ENCODE measurements around the gene P3H1.
A peak's percentile ranks its signal among the peaks of the same experiment; 100 is the strongest.
"Not testable (repeated sequence)": the region's sequence is repeated elsewhere in the genome, so short reads cannot be mapped to it uniquely, and the experiment has no call there.

Gene P3H1

DNA sequence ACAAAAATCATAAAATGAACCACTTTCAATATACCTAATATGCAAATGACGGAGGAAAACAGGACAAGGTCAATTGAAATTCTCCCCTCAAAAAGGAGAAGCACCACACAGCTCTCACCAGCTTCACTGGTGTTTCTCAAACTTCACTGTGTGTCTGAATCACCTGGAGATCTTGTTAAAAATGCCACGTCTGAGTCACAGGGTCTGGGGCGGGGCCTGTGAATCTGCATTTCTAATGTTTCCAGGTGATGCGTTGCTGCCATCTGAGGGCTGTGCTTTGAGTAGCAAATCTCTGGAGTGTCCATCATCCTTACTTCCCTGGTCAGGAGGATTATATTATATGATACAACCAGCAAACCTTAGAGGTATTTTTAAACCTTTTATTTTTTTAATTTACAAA lies 35.8 kb downstream of the P3H1 start:
- peak; percentile 4 for TF ChIP-seq CTCF (IDR thresholded peaks at IDR 0.05; ENCODE audit: insufficient read depth, low read length, poor library complexity, severe bottlenecking)
- no peak for DNase-seq (ENCODE audit: extremely low read depth, insufficient read length)
- no peaks in the 10 kb centered on the region for H3K27me3 ChIP-seq (replicated peaks; ENCODE audit: control insufficient read depth, insufficient read depth, low read length)
- no peaks in the 10 kb centered on the region for H3K36me3 ChIP-seq (ENCODE audit: control insufficient read depth, insufficient read depth, low read length)
- H3K4me3 ChIP-seq (replicated peaks; ENCODE audit: low read depth, low read length), result no peak overlapping the region

- TF ChIP-seq CTCF (IDR thresholded peaks at IDR 0.05; ENCODE audit: insufficient read depth, low read length, poor library complexity, severe bottlenecking), result no peak
- H3K4me3 ChIP-seq (replicated peaks; ENCODE audit: low read depth, low read length), result no peak overlapping the region
- no peaks in the 10 kb centered on the region for H3K36me3 ChIP-seq (ENCODE audit: control insufficient read depth, insufficient read depth, low read length)
- H3K27me3 ChIP-seq (replicated peaks; ENCODE audit: control insufficient read depth, insufficient read depth, low read length), result no peaks in the 10 kb centered on the region
- no peak for DNase-seq (ENCODE audit: extremely low read depth, insufficient read length)
Observed at GRCh38 chr1:42730002-42730401, 36.8 kb downstream of the P3H1 start.

GRCh38 chr1:42725820-42726219 lies 41.0 kb downstream of the P3H1 start:
- not testable (repeated sequence) for DNase-seq (ENCODE audit: extremely low read depth, insufficient read length); H3K4me3 ChIP-seq (replicated peaks; ENCODE audit: low read depth, low read length); H3K36me3 ChIP-seq (ENCODE audit: control insufficient read depth, insufficient read depth, low read length); H3K27me3 ChIP-seq (replicated peaks; ENCODE audit: control insufficient read depth, insufficient read depth, low read length)

DNA sequence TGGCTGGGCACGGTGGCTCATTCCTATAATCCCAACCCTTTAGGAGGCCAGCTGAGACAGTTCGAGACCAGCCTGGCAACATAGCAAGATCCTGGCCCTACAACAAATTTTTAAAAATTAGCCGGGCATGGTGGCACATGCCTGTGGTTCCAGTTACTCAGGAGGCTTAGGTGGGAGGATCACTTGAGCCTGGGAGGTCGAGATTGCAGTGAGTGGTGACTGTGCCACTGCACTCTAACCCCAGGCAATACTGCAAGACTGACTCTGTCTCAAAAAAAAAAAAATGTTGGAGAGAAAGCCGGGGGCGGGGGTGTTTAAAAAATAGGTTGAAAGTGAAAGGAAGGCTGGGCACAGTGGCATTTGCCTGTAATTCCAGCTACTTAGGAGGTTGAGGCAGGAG lies 43.3 kb downstream of the P3H1 start:
- H3K36me3 ChIP-seq (ENCODE audit: control insufficient read depth, insufficient read depth, low read length), result no peaks in the 10 kb centered on the region
- no peak overlapping the region for H3K4me3 ChIP-seq (replicated peaks; ENCODE audit: low read depth, low read length)
- H3K27me3 ChIP-seq (replicated peaks; ENCODE audit: control insufficient read depth, insufficient read depth, low read length), result no peaks in the 10 kb centered on the region
- DNase-seq (ENCODE audit: extremely low read depth, insufficient read length), result no peak
- TF ChIP-seq CTCF (IDR thresholded peaks at IDR 0.05; ENCODE audit: insufficient read depth, low read length, poor library complexity, severe bottlenecking), result no peak

DNA sequence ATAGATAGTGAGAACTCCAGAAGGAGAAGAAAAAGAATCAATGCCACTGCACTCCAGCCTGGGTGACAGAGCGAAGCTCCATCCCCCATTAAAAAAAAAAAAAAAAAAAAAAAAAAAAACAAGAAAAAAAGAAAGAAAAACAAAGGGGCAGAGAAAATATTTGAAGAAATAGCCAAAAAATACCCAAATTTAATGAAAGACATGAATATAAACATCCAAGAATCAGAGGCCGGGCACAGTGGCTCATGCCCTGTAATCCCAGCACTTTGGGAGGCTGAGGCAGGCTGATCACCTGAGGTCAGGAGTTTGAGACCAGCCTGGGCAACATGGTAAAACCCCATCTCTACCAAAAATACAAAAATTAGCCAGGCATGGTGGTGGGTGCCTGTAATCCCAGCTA lies 44.4 kb downstream of the P3H1 start:
- not testable (repeated sequence) for H3K36me3 ChIP-seq (ENCODE audit: control insufficient read depth, insufficient read depth, low read length); H3K4me3 ChIP-seq (replicated peaks; ENCODE audit: low read depth, low read length); H3K27me3 ChIP-seq (replicated peaks; ENCODE audit: control insufficient read depth, insufficient read depth, low read length); DNase-seq (ENCODE audit: extremely low read depth, insufficient read length)

- H3K36me3 ChIP-seq (ENCODE audit: control insufficient read depth, insufficient read depth, low read length), result peaks cover 1% of the 10 kb centered on the region; the same call in 1 of the 2 replicates
- no peak overlapping the region for H3K4me3 ChIP-seq (replicated peaks; ENCODE audit: low read depth, low read length)
- H3K27me3 ChIP-seq (replicated peaks; ENCODE audit: control insufficient read depth, insufficient read depth, low read length), result no peaks in the 10 kb centered on the region
- no peak for DNase-seq (ENCODE audit: extremely low read depth, insufficient read length)
- no peak for TF ChIP-seq CTCF (IDR thresholded peaks at IDR 0.05; ENCODE audit: insufficient read depth, low read length, poor library complexity, severe bottlenecking)
Observed at GRCh38 chr1:42721926-42722325, 44.9 kb downstream of the P3H1 start.

DNA sequence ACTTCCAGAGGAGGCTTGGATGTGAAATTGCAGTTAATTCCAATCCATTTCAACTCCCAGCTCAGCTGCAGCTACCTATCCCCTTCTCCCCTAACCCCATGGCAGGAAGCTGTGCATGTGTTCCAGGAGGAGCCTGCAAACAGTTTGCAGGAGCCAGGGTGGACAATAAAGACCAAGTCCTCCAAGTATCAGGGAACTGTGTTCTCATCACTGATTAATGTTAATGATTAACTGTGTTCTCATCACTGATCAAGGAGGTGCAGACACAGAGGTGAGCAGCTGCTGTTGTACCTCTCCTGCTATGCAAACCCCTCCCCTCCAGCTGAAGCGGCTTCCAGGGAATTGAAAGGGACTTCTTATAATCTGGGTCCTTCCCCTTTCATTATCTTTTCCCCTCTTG lies 46.0 kb downstream of the P3H1 start:
- Histone ChIP-seq H3K27me3 (replicated peaks; ENCODE audit: control insufficient read depth, insufficient read depth, low read length) (no peaks in the 10 kb centered on the region), H3K36me3 (ENCODE audit: control insufficient read depth, insufficient read depth, low read length) (peaks cover 1% of the 10 kb centered on the region; the same call in 1 of the 2 replicates), H3K4me3 (replicated peaks; ENCODE audit: low read depth, low read length) (no peak overlapping the region)
- TF ChIP-seq CTCF (IDR thresholded peaks at IDR 0.05; ENCODE audit: insufficient read depth, low read length, poor library complexity, severe bottlenecking), result no peak
- DNase-seq (ENCODE audit: extremely low read depth, insufficient read length), result no peak

DNA sequence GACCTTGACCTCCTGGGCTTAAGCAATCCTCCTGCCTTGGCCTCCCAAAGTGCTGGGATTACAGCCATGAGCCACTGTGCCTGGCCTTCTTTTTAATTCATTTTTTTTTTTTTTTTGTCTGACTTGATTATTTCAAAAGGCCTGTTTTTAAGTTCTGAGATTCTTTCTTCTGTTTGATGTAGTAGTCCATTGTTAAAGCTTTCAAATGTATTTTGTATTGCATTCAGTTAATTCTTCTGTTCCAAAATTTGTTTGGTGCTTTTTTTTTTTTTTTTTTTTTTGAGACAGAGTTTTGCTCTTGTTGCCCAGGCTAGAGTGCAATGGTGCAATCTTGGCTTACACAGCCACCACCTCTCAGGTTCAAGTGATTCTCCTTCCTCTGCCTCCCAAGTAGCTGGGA lies 52.4 kb downstream of the P3H1 start:
- H3K27me3 ChIP-seq (replicated peaks; ENCODE audit: control insufficient read depth, insufficient read depth, low read length); H3K36me3 ChIP-seq (ENCODE audit: control insufficient read depth, insufficient read depth, low read length); DNase-seq (ENCODE audit: extremely low read depth, insufficient read length); H3K4me3 ChIP-seq (replicated peaks; ENCODE audit: low read depth, low read length): not testable (repeated sequence)

Data from GM06990 (cell line).